HFF-Myc (cell line): ENCODE measurements around the gene P2RY12.

Experiments used
- DNase-seq: peaks from one replicate; pipeline ENCODE4 v3.0.0-alpha.2; 2011; ENCODE audit warnings: low read depth; ENCODE audit errors: extremely low read depth
- H3K4me3 ChIP-seq: replicated peaks from 2 replicates; pipeline ENCODE4 v1.5.1; 2011; ENCODE audit warnings: low read depth, mild to moderate bottlenecking, control low read depth, low read length
- CTCF ChIP-seq: IDR thresholded peaks from 2 replicates; pipeline ENCODE4 v1.5.1; 2012; ENCODE audit warnings: mild to moderate bottlenecking, low read depth, low read length, control low read depth; ENCODE audit errors: missing control alignments

The P2RY12 gene

GRCh38 chr3:151322511-151322910, 62.0 kb downstream of the P2RY12 start:
- H3K4me3 ChIP-seq, result no peak overlapping the region
- no peak for DNase-seq
- TF ChIP-seq CTCF, result no peak

GRCh38 chr3:151321526-151321925, 63.0 kb downstream of the P2RY12 start:
- no peak overlapping the region for H3K4me3 ChIP-seq
- DNase-seq, result no peak
- no peak for TF ChIP-seq CTCF

- DNase-seq, result no peak
- TF ChIP-seq CTCF, result no peak
- H3K4me3 ChIP-seq, result no peak overlapping the region
These were observed 64.4 kb downstream of the P2RY12 start for GRCh38 chr3:151320131-151320530.

GRCh38 chr3:151319628-151320027, 64.9 kb downstream of the P2RY12 start:
- DNase-seq, result no peak
- no peak overlapping the region for H3K4me3 ChIP-seq
- TF ChIP-seq CTCF, result no peak

- no peak for TF ChIP-seq CTCF
- no peak overlapping the region for H3K4me3 ChIP-seq
- no peak for DNase-seq
These were observed 65.6 kb downstream of the P2RY12 start for GRCh38 chr3:151318991-151319390.

GRCh38 chr3:151318313-151318712, 66.2 kb downstream of the P2RY12 start:
- no peak for DNase-seq
- no peak for TF ChIP-seq CTCF
- no peak overlapping the region for H3K4me3 ChIP-seq

GRCh38 chr3:151316267-151316991, 68.1 kb downstream of the P2RY12 start, which contains the start of gene GPR87:
Gene GPR87, minus strand, starts transcription at chr3:151316820. Its CDS starts 16,720 bp downstream, at chr3:151300100.
- DNase-seq, result no peak
- no peak for TF ChIP-seq CTCF
- H3K4me3 ChIP-seq, result no peak within 1 kb of the TSS
